Measurements from ENCODE around the gene RNF217.

GRCh38 chr6:124941259-124941658 lies 21.0 kb upstream of the RNF217 start:
- TF ChIP-seq CTCF (IDR thresholded peaks at IDR 0.05) (no peak), POLR2A (IDR thresholded peaks at IDR 0.05) (no peak), POLR2AphosphoS5 (IDR thresholded peaks at IDR 0.05) (no peak)

Measured in transverse colon (tissue), 4 donors.